NOMO-1 treated with DMSO at 0.1 percent for 48 hours (cell line): Measurements from ENCODE around the gene A4GALT.
"Not testable (repeated sequence)": the region's sequence is repeated elsewhere in the genome, so short reads cannot be mapped to it uniquely, and the experiment has no call there.

Experiments
- DNase-seq: peaks from one replicate; lab custom pipeline; 2025; ENCODE audit not compliant: unreplicated experiment; lab: John Stamatoyannopoulos, UW

The A4GALT gene

DNA sequence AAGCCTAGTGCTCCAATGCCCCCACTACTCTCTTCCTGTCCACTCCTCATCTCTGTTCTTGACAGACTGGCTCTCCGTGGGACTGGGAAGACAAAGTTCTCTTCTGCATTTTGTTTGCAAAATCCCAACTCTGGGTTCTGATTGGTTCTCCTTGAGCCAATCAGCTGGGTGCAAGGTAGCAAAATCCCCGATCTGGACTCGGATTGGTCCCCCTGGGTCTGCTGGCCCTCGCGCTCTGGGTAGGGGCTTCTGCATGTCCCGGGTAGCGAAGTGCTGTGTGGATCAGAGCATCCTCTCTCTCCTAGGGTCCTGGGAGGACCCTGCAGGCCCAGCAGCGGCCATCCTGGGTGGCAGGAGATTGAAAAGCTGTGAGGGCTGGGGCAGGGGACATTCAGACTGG is 22.3 kb upstream of the A4GALT start:
- no peak for DNase-seq

DNA sequence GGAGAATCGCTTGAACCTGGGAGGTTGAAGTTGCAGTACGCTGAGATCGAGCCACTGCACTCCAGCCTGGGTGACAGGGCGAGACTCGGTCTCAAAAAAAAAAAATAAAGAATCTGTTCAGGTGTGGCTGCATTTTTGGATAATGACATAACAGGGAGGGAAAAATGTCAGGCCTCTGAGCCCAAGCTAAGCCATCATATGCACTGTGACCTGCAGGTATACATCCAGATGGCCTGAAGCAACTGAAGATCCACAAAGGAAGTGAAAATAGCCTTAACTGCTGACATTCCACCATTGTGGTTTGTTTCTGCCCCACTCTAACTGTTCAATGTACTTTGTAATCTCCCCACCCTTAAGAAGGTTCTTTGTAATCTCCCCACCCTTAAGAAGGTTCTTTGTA is 19.6 kb upstream of the A4GALT start:
- not testable (repeated sequence) for DNase-seq

DNA sequence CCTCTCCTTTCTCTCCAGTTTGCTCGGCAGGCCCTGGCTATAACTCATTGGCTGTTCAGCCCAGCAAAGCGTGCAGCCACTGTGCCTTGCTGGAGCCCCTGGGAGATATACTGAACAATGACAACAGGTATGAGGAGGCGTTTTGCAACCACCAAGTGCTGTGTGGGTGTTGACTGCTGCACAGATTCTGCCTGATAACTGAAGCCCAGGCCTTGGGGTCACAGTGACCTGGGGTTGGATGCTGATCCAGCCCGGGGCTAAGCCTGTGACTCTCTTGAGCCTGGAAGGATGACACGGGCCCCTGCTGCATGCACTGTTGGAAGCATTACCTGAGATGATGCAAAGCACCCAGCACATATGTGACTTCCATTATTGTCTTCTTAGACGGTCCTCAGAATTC is 13.7 kb upstream of the A4GALT start:
- DNase-seq, result no peak

DNA sequence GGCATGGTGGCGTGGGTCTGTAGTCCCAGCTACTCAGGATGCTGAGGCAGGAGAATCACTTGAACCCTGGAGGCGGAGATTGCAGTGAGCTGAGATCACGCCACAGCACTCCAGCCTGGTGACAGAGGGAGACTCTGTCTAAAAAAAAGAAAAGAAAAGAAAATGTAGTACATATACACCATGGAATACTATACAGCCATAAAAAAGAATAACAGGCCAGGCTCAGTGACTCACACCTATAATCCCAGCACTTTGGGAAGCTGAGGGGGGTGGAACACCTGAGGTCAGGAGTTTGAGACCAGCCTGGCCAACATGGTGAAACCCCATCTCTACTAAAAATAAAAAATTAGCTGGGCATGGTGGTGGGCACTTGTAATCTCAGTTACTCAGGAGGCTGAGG is 12.7 kb upstream of the A4GALT start:
- DNase-seq, result not testable (repeated sequence)

DNA sequence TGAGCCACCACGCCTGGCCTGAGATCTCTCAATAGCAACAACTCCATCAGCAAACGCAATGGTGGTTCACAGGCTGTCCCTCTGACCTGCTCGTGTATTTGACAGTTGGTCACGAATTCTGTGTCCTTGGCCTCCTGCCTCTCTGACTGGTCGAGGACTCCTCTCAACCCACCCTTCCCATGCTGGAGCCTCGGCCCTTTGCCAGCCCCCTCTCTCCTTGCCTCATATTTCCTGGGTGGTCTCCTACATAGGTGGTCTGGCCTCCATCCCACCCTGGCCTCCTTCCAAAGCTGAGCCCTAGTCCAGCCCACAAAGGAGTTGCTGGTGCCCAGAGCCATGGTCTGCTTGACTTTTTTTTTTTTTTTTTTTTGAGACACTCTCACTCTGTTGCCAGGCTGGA is 11.4 kb upstream of the A4GALT start:
- DNase-seq, result no peak

DNA sequence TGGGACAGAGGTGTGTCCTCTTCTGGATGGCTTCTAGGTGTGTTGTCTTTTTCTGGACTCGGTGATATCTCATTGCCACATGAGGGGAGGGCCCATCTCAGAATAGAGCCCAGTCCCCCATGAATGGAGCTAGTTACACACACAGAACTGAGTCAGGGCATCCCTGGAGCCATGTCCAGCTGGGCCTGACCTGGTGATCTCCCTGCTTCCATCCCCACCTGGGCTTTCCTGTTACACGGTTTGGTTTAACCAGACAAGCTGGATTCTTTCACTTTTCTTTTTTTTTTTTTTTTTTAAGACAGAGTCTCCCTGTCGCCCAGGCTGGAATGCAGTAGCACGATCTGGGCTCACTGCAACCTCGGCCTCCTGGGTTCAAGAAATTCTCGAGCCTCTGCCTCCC is 6.1 kb upstream of the A4GALT start:
- DNase-seq, result no peak

DNA sequence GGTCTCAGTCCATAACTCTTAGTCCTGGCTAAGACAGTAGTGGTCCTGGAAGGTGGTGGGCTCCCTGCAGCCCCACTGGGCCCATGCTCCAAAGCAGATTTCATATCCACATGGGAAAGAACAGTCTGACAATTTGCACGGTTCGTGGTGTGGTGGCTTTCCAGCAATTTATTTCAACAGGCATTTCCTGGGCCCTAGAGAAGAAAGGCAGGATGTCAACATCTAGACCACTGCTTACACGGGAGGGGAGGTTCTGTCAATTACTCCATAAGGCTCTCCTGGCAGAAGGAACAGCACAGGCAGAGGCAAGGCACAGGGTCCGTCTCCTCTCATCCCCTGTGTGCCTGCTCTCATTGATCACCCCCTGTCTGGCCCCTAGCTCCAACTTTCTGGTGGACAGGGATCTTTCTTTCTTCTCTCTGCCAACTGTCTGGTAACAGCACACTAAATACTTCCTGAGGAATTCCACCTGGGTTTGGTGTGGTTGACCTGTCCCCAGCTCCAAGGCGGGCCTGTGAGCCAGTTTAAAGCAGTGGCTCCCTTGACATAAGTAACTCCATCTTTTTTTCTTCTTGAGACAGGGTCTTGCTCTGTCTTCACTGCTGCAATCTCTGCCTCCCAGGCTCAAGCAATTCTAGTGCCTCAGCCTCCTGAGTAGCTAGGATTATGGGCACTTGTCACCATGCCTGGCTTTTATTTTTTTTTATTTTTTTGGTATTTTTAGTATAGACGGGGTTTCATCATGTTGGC is 5.1 kb upstream of the A4GALT start:
- no peak for DNase-seq

DNA sequence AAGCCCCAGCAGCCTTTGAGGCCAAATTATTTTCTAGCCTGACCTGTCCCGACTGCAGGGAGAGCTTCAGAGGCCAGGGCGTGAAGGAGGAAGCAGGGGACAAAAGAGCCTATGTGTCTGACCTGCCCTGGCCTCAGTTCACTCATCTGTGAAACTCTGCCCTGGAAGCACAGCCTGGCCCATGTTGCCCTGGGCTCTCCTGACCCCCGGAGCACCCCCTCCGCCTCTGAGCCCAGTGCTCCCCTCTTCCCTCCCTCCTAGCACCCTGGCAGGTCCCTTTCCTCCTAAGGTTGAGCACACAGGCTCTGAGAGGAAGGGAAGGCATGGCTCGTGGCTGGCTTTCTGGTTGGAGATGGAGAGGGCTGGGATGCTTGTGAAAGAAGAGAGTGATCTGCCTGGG is 3.4 kb upstream of the A4GALT start:
- no peak for DNase-seq

DNA sequence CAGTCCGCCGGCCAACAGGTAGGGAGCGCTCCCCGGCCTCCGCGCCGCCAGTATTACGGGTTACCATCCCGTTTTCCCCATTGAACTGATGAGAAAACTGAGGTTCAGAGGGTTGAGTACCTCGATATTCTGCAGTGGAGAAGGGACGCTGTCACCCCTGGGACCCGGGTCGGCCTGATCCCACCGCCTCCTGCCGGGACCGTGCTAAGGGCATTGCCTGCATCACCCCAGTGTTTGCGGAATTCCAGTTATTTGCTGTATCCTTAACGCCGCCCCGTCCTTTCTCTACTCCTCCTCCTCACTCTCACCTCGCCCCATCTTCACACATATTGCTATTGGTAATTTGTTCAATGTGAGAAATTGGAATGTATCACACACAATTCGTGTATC is 370 bp upstream of the A4GALT start:
- no peak for DNase-seq

DNA sequence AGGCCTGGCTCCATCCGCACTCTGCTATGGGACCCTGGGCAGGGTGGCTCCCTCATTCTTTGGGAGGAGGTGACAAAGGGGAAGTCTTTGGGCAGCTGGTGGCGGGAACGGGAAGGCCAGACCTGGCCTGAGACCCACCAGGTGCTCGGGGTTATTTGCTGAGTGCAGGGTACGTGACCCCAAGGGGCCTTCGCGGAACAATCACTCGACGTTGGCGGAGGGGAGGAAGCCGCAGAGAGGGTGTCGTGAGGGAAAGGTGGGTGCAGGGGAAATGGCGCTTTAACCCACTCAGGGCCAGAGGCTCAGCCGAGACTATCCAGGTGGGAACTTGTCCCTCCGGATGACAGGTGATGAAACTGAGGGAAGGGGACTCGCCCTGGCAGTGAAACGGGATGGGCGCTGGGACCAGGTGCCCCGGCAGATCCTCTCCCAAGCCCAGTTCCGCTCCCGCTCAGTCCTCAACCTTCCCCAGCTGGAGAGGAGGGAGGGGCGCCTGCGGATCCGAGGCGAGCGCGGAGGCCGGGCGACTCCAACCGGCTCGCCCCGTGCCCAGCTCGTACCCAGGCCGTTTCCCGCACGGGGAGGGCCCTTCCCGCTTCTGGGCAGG is 911 bp downstream of the A4GALT start:
- DNase-seq, result no peak

DNA sequence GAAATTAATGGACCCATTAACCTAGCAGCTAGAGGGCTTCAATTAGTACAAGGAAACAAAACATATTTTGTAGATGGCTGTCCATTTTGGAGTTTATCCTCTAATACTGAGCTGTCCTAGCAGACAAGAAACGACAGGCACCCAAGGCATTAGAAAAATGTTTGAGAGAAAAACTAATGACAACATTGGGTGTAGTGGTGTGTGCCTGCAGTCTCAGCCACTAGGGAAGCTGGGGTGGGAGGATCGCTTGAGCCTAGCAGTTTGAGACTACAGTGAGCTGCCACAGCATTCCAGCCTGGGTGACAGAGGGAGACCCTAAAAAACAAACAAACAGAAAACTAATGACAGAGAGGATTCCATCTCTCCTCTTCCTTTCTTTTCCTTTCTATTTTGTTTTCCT is 1.5 kb downstream of the A4GALT start:
- DNase-seq, result no peak

DNA sequence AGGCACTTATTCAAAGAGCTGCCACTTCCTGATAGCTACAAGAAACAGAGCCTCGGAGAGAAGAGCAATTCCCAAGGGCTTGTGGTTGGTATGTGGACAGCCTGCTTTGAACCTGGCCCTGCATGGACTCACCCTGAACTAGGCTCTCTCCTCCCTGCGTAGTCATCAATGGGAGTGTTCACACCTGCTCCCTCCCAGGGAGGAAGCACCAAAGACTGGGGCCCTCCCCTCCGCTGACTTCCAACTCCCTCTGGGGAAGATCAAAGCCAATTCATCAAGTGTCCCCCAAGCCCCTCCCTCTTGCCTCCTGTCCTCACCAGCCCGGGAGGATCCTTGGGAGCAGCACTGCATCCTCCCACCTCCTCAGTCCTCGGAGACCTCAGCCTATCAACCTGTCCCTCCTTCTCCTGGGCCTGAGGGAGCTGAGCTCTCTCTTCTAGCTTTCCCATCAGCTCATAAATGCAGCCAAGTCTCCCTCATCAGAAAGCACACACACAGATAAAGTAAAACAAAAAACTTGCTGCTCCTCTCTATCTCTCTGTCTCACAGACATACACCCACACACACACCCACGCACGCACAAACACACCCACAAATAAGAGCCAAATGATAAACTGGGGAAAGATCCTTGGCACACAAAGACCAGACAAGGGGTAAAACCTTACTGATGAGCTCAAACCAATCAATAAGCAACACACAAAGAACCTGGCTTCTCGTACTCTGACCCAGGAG is 3.3 kb downstream of the A4GALT start:
- DNase-seq, result no peak

DNA sequence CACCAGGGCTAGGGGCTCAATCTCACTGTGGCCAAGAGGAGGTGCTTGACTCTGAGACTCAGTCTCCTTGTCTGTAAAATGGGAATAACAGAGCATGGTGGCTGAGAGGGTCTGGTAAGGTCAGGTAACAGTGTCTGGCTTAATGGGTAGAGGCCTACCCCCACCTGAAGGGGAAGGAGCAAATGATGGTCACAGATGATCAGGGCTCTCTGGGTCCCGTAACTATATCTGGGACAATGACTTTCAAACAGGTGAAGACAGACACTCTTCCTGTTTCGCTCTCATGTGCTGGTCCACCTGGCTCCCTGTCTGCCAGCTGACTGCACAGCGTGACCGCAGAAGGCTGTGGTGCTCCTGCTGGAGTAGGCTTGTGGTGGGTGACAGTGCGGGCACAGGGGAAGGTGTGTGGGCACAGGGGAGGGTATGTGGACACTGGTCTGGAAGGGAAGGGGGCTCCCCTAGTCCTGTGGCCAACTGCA is 4.0 kb downstream of the A4GALT start:
- no peak for DNase-seq

DNA sequence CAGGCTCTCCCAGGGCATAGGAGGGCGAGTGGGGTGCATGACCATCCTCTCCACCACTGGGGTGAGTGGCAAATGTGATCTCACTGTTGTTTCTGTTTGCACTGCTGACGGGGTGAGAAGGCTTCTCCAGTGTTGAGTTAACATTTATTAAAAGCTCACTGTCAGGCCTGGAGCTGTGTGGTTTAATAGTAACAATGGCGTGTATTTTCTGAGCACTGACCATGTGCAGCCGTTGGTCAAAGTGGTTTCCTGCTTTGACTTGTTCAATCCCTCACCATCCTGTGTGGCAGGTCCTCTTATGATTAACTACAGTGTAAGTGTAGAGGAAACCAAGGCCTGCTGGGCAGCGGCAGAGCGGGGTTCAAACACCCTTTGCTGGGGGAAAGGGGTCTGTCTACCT is 4.4 kb downstream of the A4GALT start:
- no peak for DNase-seq

DNA sequence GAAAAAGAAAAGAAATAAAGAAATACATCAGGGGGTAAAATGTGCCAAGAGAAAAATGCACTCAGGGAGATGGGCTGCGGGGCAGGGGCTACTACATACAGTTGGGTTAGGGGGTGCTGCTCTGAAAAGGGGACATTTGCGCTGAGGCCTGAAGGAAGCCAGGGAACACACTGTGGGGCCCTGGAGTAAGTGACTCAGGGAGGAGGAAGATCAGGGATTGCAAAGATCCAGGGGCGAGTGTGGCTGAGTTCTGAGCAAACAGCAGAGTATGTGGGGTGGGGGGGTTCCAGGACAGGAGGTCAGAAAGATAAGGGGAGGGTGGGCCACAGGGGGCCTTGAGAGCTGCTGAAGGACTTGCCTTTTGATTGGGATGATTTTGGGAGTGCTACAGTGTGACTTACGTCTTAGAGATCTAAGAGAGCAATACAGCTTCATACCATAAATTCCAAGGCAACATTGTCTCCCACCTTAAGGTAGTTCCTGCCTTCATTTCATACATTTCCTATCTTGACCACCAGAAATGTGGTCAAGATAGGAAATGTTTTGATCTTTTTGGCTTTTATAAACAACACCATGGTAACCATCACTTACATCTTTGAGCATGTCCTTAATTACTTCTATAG is 5.8 kb downstream of the A4GALT start:
- DNase-seq, result no peak

DNA sequence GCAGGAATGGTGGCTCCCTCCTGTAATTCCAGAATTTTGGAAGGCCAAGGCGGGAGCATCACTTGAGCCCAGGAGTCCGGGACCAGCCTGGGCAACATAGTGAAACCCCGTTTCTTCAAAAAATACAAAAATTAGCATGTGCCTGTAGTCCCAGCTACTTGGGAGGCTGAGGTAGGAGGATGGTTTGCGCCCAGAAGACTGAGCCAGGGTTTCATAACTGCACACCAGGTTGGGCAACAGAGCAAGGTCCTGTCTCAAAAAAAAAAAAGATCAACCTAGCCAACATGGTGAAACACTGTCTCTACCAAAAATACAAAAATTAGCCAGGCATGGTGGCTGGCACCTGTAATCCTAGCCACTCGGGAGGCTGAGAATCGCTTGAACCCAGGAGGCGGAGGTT is 6.4 kb downstream of the A4GALT start:
- DNase-seq, result no peak

DNA sequence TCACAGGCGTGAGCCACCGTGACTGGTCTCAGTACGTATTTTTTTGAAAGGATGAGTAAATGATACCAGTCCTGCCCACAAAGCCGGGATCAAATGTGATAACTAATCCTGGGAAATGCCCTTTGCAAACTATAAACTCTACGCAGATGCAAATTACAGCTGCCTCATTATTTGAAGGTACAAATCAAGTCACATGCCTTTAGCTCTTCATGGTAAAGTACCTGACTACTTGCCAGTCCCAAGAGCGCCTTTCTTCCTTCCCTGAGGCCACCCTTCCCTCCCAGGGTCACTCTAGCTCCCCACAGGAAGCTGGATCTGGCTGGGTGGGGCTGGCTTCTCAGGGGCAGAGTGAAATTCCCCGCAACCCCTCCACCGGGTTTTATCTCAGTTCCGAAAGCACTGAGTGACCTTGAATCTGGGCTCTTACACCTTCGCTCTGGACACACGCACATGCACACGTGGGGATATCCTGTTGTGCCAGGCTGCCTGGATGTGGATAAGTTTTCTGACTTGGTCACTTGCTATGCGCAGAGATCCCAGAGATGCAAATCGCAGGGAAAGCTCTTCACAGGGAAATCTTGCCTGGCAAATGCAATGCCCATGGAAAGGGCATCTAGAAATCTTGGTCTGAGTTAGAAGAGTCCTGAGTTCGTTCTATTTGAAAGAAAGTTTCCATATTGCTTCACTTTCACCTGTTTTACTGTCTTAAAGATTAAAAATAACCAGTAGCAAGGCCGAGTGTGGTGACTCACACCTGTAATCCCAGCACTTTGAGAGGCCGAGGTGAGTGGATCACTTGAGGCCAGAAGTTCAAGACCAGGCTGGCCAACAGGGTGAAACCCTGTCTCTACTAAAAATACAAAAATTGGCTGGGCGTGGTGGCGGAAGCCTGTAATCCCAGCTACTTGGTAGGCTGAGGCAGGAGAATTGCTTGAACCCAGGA is 8.5 kb downstream of the A4GALT start:
- DNase-seq, result no peak

DNA sequence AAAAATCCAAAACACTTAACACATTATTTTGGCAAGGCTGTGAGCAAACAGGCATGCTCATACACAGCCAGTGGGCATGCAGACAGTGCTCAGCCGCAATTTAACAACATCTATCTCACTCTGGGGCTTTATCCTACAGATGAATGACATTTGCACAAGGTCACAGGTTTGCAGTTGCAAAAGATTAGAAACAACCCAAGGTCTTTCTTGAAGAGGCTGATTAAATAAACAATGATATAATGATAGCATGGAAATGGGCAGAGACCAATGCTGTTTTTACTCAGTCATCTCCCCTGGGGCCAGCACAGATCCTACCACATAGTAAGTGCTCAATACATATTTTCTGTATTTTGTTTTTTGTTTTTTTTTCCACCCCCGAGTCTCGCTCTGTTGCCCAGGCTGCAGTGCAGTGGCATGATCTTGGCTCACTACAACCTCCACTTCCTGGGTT is 9.4 kb downstream of the A4GALT start:
- DNase-seq, result no peak

DNA sequence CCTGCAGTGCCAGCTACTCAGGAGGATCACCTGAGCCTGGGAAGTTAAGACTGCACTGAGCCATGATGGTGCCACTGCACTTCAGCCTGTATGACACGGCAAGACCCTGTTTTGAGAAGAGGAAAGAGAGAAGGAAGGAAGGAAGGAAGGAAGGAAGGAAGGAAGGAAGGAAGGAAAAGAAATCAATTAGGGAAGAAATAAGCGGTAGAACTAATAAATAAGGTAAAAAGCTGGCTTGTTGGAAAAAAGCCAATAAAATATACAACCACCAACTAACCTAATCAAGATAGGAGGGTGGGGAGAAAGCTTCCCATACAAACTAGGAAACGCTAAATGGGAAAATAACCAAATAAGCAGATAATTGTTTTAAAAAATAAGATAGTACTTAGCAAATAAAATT is 12.3 kb downstream of the A4GALT start:
- DNase-seq, result no peak

DNA sequence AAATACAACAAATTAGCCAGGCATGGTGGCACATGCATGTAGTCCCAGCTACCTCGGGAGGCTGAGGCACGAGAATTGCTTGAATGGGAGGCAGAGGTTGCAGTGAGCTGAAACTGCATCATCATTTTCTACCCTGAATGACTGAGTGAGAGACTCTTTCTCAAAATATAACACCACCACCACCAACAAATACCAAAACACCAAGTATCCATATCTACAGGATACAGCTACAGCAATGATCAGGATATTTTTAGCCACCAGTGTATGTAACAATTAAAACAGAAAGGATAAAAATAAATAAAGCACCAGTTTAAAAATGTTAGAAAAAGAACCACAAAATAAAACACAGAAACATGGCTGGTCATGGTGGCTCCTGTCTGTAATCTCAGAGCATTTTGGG is 13.2 kb downstream of the A4GALT start:
- DNase-seq, result no peak

DNA sequence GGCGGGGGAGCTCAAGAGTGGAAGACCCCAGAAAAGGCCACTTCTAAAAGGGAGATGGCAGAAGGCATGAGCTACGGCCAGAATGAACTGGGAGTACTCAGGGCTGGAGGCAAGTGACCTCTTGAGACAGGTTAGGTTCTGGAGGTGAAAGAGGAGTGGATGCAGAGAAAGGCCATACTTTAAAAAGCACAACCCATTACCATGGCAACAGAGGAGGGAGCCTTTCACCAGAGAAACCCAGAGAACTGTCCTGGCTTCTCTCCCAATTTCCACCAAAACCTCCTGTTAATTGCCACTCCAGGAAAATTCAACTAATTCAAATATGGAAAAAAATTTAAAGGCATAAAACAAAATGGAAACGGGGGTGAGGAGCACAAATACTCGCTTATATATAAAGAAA is 15.8 kb downstream of the A4GALT start:
- no peak for DNase-seq
